ENCODE data around the gene LGR4. TPM values are rescaled to one million over a fixed set of nuclear protein-coding genes. Genes with fewer than 3 reads are reported as not detected.
"Not testable (repeated sequence)": the region's sequence is repeated elsewhere in the genome, so short reads cannot be mapped to it uniquely, and the experiment has no call there.

Gene LGR4
- polyA plus RNA-seq, 1 experiment = 5.8 TPM

- Histone ChIP-seq H3K4me3 (ENCODE audit: low read depth, low read length) (no peak overlapping the region), H3K27ac (ENCODE audit: low read depth, low read length) (no peak overlapping the region), H3K27me3 (ENCODE audit: control insufficient read depth, insufficient read depth, low read length) (no peaks in the 10 kb centered on the region), H3K9me3 (ENCODE audit: control insufficient read depth, insufficient read depth, low read length) (no peaks in the 10 kb centered on the region)
- ChIA-PET CTCF (interaction anchor here (1.0 to 1.2 kb wide), 3 partner anchors 13 to 157 kb away, joined by 3 to 4 read pairs (median 3); no protein-coding TSS in a partner anchor), POLR2A (no interaction called here)
- TF ChIP-seq CTCF (IDR thresholded peaks at IDR 0.05; ENCODE audit: low read depth, low read length) = no peak
- no peak for DNase-seq (ENCODE audit: low read depth, low spot score)
Measured at GRCh38 chr11:27328614-27329013, 144.0 kb downstream of the LGR4 start.

- H3K4me3 ChIP-seq (ENCODE audit: low read depth, low read length); H3K27me3 ChIP-seq (ENCODE audit: control insufficient read depth, insufficient read depth, low read length); CTCF ChIA-PET; POLR2A ChIA-PET; DNase-seq (ENCODE audit: low read depth, low spot score); H3K27ac ChIP-seq (ENCODE audit: low read depth, low read length); H3K9me3 ChIP-seq (ENCODE audit: control insufficient read depth, insufficient read depth, low read length): not testable (repeated sequence)
Measured at GRCh38 chr11:27327064-27327463, 145.5 kb downstream of the LGR4 start.

- H3K9me3 ChIP-seq (ENCODE audit: control insufficient read depth, insufficient read depth, low read length) = not testable (repeated sequence)
- CTCF ChIA-PET = interaction anchor here (0.9 kb wide), 1 partner anchor 138 kb away, joined by 3 read pairs; no protein-coding TSS in a partner anchor
Measured at GRCh38 chr11:27322196-27322595, 150.4 kb downstream of the LGR4 start.

GRCh38 chr11:27321340-27321739, 151.2 kb downstream of the LGR4 start:
- CTCF ChIA-PET = interaction anchor here (0.9 kb wide), 1 partner anchor 137 kb away, joined by 3 read pairs; no protein-coding TSS in a partner anchor
- H3K27me3 ChIP-seq (ENCODE audit: control insufficient read depth, insufficient read depth, low read length); POLR2A ChIA-PET; H3K9me3 ChIP-seq (ENCODE audit: control insufficient read depth, insufficient read depth, low read length); H3K4me3 ChIP-seq (ENCODE audit: low read depth, low read length); DNase-seq (ENCODE audit: low read depth, low spot score); H3K27ac ChIP-seq (ENCODE audit: low read depth, low read length): not testable (repeated sequence)

More at GRCh38 chr11:27322196-27322595, 150.4 kb downstream of the LGR4 start:
- H3K27ac ChIP-seq (ENCODE audit: low read depth, low read length); H3K4me3 ChIP-seq (ENCODE audit: low read depth, low read length); H3K27me3 ChIP-seq (ENCODE audit: control insufficient read depth, insufficient read depth, low read length); DNase-seq (ENCODE audit: low read depth, low spot score); POLR2A ChIA-PET: not testable (repeated sequence)

- CTCF ChIA-PET = interaction anchor here (1.0 to 1.1 kb wide), 2 partner anchors 23 to 114 kb away, joined by 3 to 4 read pairs; no protein-coding TSS in a partner anchor
Measured at GRCh38 chr11:27319072-27319471, 153.5 kb downstream of the LGR4 start.

GRCh38 chr11:27317751-27318150, 154.8 kb downstream of the LGR4 start:
- H3K27ac ChIP-seq (ENCODE audit: low read depth, low read length) = no peak overlapping the region
- H3K27me3 ChIP-seq (ENCODE audit: control insufficient read depth, insufficient read depth, low read length) = no peaks in the 10 kb centered on the region
- no peak for DNase-seq (ENCODE audit: low read depth, low spot score)
- ChIA-PET CTCF (interaction anchor here (0.8 to 1.2 kb wide), 2 partner anchors 22 to 168 kb away, joined by 3 read pairs; no protein-coding TSS in a partner anchor), POLR2A (no interaction called here)
- no peaks in the 10 kb centered on the region for H3K9me3 ChIP-seq (ENCODE audit: control insufficient read depth, insufficient read depth, low read length)
- H3K4me3 ChIP-seq (ENCODE audit: low read depth, low read length) = no peak overlapping the region
- TF ChIP-seq CTCF (IDR thresholded peaks at IDR 0.05; ENCODE audit: low read depth, low read length) = no peak

More at GRCh38 chr11:27319072-27319471, 153.5 kb downstream of the LGR4 start:
- no peak for DNase-seq (ENCODE audit: low read depth, low spot score)
- no peak for TF ChIP-seq CTCF (IDR thresholded peaks at IDR 0.05; ENCODE audit: low read depth, low read length)
- H3K27ac ChIP-seq (ENCODE audit: low read depth, low read length) = no peak overlapping the region
- POLR2A ChIA-PET = no interaction called here
- H3K9me3 ChIP-seq (ENCODE audit: control insufficient read depth, insufficient read depth, low read length) = no peaks in the 10 kb centered on the region
- no peaks in the 10 kb centered on the region for H3K27me3 ChIP-seq (ENCODE audit: control insufficient read depth, insufficient read depth, low read length)
- H3K4me3 ChIP-seq (ENCODE audit: low read depth, low read length) = no peak overlapping the region

Small RNA genes within 50 kb of the gene (small RNA-seq; reads per million reads assigned to genes)
- gene AC100771.1 (ENCODE audit: insufficient read length, low read depth) = not detected
- gene MIR8087 (ENCODE audit: insufficient read length, low read depth) = not detected
- not detected for gene RNA5SP339 (ENCODE audit: insufficient read length, low read depth)

Other genes with a start within 250 kb of the LGR4 start
- 3.1 and 3.9 TPM in 2 replicates for gene CCDC34, start 109.6 kb downstream of the LGR4 start, polyA plus RNA-seq (2011; rRNA removed)
- 16.9 and 22.8 TPM in 2 replicates for gene LIN7C, start 34.0 kb upstream of the LGR4 start, polyA plus RNA-seq (2011; rRNA removed)
- gene BDNF, start 227.7 kb upstream of the LGR4 start, polyA plus RNA-seq (2011; rRNA removed) = 72.0 and 85.6 TPM in 2 replicates

All from AG04450 (cell line).